Upper lobe of left lung (tissue), 4 donors: ENCODE results near the gene PTPRN2.

Experiments
- CTCF ChIP-seq, 6 experiments: fragments of 450-650 bp in 4 of 6; fragments of 200-600 bp in 2 of 6; sonication (generic) in 2 of 6; IDR thresholded peaks; one replicate each; pipeline ENCODE4 v1.5.1; 2016 to 2019; ENCODE audit warnings: antibody characterized with exemption in 6 of 6
- POLR2A ChIP-seq, 4 donors: fragments of 450-650 bp; IDR thresholded peaks; one replicate each; pipeline ENCODE4 v1.5.1; 2016 to 2017; ENCODE audit warnings: antibody characterized with exemption in 4 of 4, mild to moderate bottlenecking in 2 of 4

GRCh38 chr7:157635669-157636068, 952.0 kb downstream of the PTPRN2 start:
- no peak for TF ChIP-seq POLR2A (IDR thresholded peaks at IDR 0.05)
- TF ChIP-seq CTCF (IDR thresholded peaks at IDR 0.05) = no peak
